ENCODE measurements around the gene DHRSX. TPM values are rescaled to one million over a fixed set of nuclear protein-coding genes. Genes with fewer than 3 reads are reported as not detected.
"Not testable (repeated sequence)": the region's sequence is repeated elsewhere in the genome, so short reads cannot be mapped to it uniquely, and the experiment has no call there.

The DHRSX gene
- total RNA-seq, 1 donor from 2014 or later = 31.8 TPM

DNA sequence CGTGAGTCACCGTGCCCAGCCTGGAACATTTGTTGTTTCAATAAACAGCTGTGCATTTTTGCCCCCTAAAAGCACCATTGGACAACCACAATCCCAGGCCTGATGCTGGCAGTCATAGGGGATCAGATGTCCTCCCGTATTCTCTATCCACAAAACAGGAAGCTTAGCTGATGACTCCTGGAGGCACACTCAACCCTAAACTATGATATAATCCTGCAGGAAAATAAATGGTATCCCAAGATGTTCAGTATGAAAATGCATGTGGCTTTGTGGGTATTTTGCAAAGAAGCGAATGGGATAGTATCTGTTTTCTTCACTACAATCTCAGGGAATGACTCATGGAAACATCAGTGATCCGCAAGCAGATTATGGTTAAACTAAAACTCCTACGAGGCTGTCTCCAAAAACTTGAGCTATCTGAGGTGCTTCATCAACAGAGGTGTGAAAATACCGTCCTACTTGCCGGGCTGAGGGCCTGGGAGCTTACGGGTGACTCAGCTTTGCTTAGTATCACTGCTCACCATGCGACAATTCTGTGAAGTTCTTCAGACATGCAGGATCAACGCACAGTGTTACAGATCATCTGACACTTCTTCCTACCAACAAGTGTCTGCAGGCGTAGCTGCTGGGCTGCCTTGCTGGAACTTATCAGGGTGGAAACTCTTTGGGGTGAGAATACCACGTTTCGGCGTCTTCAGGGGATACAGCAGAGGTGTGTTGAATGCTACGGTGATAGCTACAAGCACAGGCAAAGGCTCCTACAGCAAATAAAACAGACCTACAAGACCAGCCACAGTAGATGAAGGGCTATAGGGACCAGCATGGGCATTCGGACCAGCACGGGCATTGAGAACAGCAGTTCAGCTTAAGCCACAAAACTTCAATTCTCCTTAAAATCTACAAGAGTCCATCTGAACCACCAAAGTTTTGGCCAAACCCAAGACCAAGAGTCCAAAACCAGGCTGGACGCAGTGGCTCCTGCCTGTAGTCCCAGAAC is 148.5 kb downstream of the DHRSX start:
- peaks cover 4% of the 10 kb centered on the region for H3K27me3 Mint-ChIP-seq (ENCODE audit: insufficient read depth, low read depth)
- DNase-seq (ENCODE audit: low spot score) = no peak
- peaks cover 14% of the 10 kb centered on the region for H3F3A ChIP-seq (ENCODE audit: low read depth)
- peaks cover 15% of the 10 kb centered on the region for H3K79me2 ChIP-seq (ENCODE audit: low read depth)
- H3K9ac ChIP-seq = no peak overlapping the region
- no peak overlapping the region for H3K4me2 ChIP-seq
- no peaks in the 10 kb centered on the region for H3K9me3 ChIP-seq (ENCODE audit: low read depth)
- no peak overlapping the region for H3K4me3 Mint-ChIP-seq
- H2AFZ ChIP-seq (replicated peaks) = no peak overlapping the region
- H3K36me3 Mint-ChIP-seq = peaks cover 20% of the 10 kb centered on the region
- H3K27ac ChIP-seq = no peak overlapping the region
- peaks cover 16% of the 10 kb centered on the region for H3K4me1 ChIP-seq
- no peak for TF ChIP-seq EZH2 (IDR thresholded peaks at IDR 0.05)
- no peak for TF ChIP-seq CTCF (IDR thresholded peaks at IDR 0.05)
- TF ChIP-seq EZH2phosphoT487 (IDR thresholded peaks at IDR 0.05) = no peak
- peak overlapping the region; percentile 23 for H3K27ac Mint-ChIP-seq
- H4K20me1 ChIP-seq (ENCODE audit: low read depth) = peaks cover 19% of the 10 kb centered on the region
- no peak overlapping the region for H3K4me3 ChIP-seq
- H3K36me3 ChIP-seq = no peaks in the 10 kb centered on the region
- H3K4me1 Mint-ChIP-seq = peaks cover 24% of the 10 kb centered on the region
- H3K9me3 Mint-ChIP-seq = peaks cover 14% of the 10 kb centered on the region
- no peaks in the 10 kb centered on the region for H3K27me3 ChIP-seq

GRCh38 chrX:2351321-2351720 is 149.5 kb downstream of the DHRSX start:
- peaks cover 14% of the 10 kb centered on the region for H3K9me3 Mint-ChIP-seq
- no peak overlapping the region for H3K27ac Mint-ChIP-seq
- peaks cover 28% of the 10 kb centered on the region for H3K36me3 Mint-ChIP-seq
- TF ChIP-seq EZH2phosphoT487 (IDR thresholded peaks at IDR 0.05) (no peak), CTCF (IDR thresholded peaks at IDR 0.05) (no peak), EZH2 (IDR thresholded peaks at IDR 0.05) (no peak)
- Histone ChIP-seq H3K4me1 (peaks cover 10% of the 10 kb centered on the region), H3F3A (ENCODE audit: low read depth) (peaks cover 12% of the 10 kb centered on the region), H3K9me3 (ENCODE audit: low read depth) (no peaks in the 10 kb centered on the region), H3K27me3 (no peaks in the 10 kb centered on the region), H3K27ac (no peak overlapping the region), H4K20me1 (ENCODE audit: low read depth) (peaks cover 19% of the 10 kb centered on the region), H3K9ac (no peak overlapping the region), H3K4me2 (no peak overlapping the region), H3K4me3 (no peak overlapping the region), H3K79me2 (ENCODE audit: low read depth) (peaks cover 8% of the 10 kb centered on the region), H2AFZ (replicated peaks) (no peak overlapping the region), H3K36me3 (no peaks in the 10 kb centered on the region)
- peaks cover 4% of the 10 kb centered on the region for H3K27me3 Mint-ChIP-seq (ENCODE audit: insufficient read depth, low read depth)
- H3K4me3 Mint-ChIP-seq = no peak overlapping the region
- peaks cover 23% of the 10 kb centered on the region for H3K4me1 Mint-ChIP-seq
- DNase-seq (ENCODE audit: low spot score) = no peak

DNA sequence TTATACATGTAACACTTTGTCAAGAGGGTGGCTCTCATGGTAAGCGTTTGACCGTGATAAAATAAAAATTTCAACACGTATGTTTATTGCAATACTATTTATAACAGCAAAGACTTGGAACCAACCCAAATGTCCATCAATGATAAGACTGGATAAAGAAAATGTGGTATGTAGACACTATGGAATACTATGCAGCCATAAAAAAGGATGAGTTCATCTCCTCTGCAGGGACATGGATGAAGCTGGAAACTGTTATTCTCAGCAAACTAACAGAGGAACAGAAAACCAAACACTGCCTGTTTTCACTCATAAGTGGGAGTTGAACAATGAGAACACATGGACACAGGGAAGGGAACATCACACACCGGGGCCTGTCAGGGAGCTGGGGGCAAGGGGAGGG is 150.1 kb downstream of the DHRSX start:
- H3K9me3 Mint-ChIP-seq = peaks cover 14% of the 10 kb centered on the region
- not testable (repeated sequence) for H3K9ac ChIP-seq; DNase-seq (ENCODE audit: low spot score); H3K27ac Mint-ChIP-seq; H3K4me3 Mint-ChIP-seq; H2AFZ ChIP-seq (replicated peaks); H3K36me3 ChIP-seq; H3K4me3 ChIP-seq; H3K27me3 ChIP-seq; H3K9me3 ChIP-seq (ENCODE audit: low read depth); H3K27me3 Mint-ChIP-seq (ENCODE audit: insufficient read depth, low read depth); H3K79me2 ChIP-seq (ENCODE audit: low read depth); H3K4me1 ChIP-seq; H3K4me2 ChIP-seq; H3K27ac ChIP-seq
- H3K4me1 Mint-ChIP-seq = peaks cover 21% of the 10 kb centered on the region
- Histone ChIP-seq H4K20me1 (ENCODE audit: low read depth) (peaks cover 19% of the 10 kb centered on the region), H3F3A (ENCODE audit: low read depth) (peaks cover 12% of the 10 kb centered on the region)
- H3K36me3 Mint-ChIP-seq = peaks cover 34% of the 10 kb centered on the region

DNA sequence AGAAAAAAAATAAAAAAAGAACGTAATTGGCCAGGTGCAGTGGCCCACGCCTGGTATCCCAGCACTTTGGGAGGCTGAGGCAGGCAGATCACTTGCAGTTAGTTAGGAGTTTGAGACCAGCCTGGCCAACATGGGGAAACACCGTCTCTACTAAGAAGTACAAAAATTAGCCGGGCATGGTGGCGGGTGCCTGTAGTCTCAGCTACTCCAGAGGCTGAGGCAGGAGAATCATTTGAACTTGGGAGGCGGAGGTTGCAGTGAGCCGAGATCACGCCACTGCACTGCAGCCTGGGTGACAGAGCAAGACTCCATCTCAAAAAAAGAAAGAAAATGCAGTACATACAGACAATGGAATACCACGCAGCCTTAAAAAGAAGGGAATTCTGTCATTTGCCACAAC is 150.7 kb downstream of the DHRSX start:
- peaks cover 21% of the 10 kb centered on the region for H3K4me1 Mint-ChIP-seq

More for the DNA sequence above, 150.7 kb downstream of the DHRSX start:
- H3K4me1 ChIP-seq; H3K79me2 ChIP-seq (ENCODE audit: low read depth); H2AFZ ChIP-seq (replicated peaks); H3K4me2 ChIP-seq; H3K9ac ChIP-seq; H3K36me3 ChIP-seq; H3K9me3 ChIP-seq (ENCODE audit: low read depth); DNase-seq (ENCODE audit: low spot score); H3K27me3 Mint-ChIP-seq (ENCODE audit: insufficient read depth, low read depth); H3K27ac ChIP-seq; H3K27ac Mint-ChIP-seq; H3K27me3 ChIP-seq; H3K4me3 Mint-ChIP-seq; H3K4me3 ChIP-seq: not testable (repeated sequence)
- Histone ChIP-seq H4K20me1 (ENCODE audit: low read depth) (peaks cover 19% of the 10 kb centered on the region), H3F3A (ENCODE audit: low read depth) (peaks cover 12% of the 10 kb centered on the region)
- H3K9me3 Mint-ChIP-seq = peaks cover 14% of the 10 kb centered on the region
- peaks cover 39% of the 10 kb centered on the region for H3K36me3 Mint-ChIP-seq

All from neural progenitor cell (in vitro differentiated cells).